Neural progenitor cell (in vitro differentiated cells): ENCODE results near the gene HSPE1.

Experiments
- CTCF ChIP-seq: fragments of 200-600 bp; sonication (generic); IDR thresholded peaks from 2 replicates; pipeline ENCODE4 v1.5.1; 2017; ENCODE audit warnings: antibody characterized with exemption, mild to moderate bottlenecking
- EZH2 ChIP-seq: fragments of 200-600 bp; sonication (generic); IDR thresholded peaks from 2 replicates; pipeline ENCODE4 v1.6.1; 2017; ENCODE audit warnings: antibody characterized with exemption, mild to moderate bottlenecking, moderate library complexity
- EZH2phosphoT487 ChIP-seq: fragments of 200-600 bp; sonication (generic); IDR thresholded peaks from 2 replicates; pipeline ENCODE4 v1.6.1; 2017; ENCODE audit warnings: antibody characterized with exemption

- TF ChIP-seq CTCF = no peak
- no peak for TF ChIP-seq EZH2
- no peak for TF ChIP-seq EZH2phosphoT487
Measured at GRCh38 chr2:197500503-197501131, 438 bp downstream of the HSPE1 start.
